Lung microvascular endothelial cell (primary cell): ENCODE data around the gene PRLR. TPM values are rescaled to one million over a fixed set of nuclear protein-coding genes. Genes with fewer than 3 reads are reported as not detected.
A peak's percentile ranks its signal among the peaks of the same experiment; 100 is the strongest.
"Not testable (repeated sequence)": the region's sequence is repeated elsewhere in the genome, so short reads cannot be mapped to it uniquely, and the experiment has no call there.

Experiments
- DNase-seq, 2 donors: peaks; one replicate each; pipeline versions ENCODE4 v3.0.0 to v3.0.0-alpha.2; 2010; ENCODE audit warnings: low read depth in 2 of 2
- total RNA-seq: library from RNA; depleted of rRNA; stranded (reverse); fragments of >200 nt; gene quantifications from 2 replicates; pipeline ENCODE4 v1.2.1, GENCODE V29; 2014

The PRLR gene
- not detected in 2 replicates for total RNA-seq

DNA sequence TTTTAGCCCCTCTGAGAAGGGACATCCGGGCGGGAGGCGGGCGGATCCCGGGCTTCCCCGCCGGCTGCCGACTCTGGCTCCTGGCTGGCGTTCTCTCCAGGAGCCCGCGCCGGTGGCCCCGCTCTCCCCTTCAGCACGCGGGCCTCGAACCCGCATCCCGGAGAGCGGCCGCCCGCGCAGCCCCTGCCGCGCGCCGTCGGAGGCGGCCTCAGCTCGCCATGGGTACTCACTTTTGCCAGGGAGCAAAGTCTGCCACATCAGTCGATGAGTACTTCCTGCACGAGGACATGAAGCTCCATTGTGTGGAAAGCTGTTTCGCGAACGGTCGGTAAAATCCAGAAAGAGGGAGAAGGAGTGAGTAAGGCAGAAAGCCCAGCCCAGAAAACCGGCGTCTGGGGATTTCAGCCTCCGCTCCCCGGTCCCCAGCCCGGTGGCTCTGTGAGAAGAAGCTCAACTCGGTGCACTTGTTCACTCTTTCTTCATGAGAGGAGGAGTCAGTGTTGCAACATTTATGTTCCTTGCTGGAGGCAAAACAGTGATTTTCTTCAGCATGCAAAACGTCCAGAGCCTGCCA, at the start of gene PRLR:
TSS of gene PRLR (minus strand) at position 450 of the 574 bp plus-strand sequence. CDS start 140,867 bp downstream, outside the sequence.
- DNase-seq: no peak

DNA sequence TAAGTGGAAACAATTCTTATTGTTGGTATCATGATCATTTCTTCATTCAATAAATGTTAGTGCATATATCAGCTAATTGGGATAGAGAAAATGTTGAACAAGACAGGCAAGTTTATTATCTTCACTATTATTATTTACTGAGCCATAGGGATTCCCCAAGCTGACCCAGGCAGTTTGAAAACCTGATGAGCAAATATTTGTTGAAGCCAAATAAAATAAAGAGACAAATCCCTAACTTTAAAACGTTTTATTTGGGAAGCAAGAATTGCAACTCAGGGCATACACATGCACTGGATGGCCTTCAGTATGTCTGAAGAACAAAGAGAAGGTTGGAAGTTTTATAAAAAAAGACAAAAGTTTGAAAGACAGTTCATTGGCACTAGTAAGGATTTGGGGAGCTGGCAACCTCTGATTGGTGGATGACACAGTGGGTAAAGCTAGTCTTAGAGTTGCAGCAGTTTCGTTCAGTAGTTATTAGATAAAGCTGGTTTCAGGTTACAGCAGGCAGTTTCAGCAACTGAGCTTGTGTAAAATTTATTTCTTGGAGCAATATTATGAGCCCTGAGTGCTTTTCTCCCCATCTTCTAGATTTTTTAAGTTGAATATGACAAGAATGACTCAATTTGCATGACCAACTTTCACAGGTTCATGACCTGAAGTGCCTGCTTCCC, 44.7 kb upstream of the PRLR start:
- no peak for DNase-seq

- no peak for DNase-seq
Observed at GRCh38 chr5:35269006-35269405, 38.7 kb upstream of the PRLR start.

DNA sequence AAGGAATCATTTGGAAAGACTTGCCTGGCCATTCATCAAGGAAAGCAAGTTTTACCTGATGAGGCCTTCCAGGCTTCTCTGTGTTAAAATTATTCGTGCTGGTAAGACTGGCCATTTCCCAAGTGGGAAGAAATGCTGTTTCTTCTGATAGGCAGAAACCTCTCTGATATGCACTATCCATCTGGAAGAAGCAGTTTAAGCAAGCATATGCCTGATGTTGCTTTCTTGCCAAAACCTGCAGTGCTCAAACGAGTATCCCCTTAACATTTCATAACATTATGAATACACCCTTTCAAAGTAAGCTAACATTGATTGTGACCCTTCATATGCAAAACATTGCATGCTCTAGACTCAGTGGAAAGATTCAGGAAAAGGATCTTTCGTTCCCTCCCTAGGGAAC, 36.0 kb upstream of the PRLR start:
- no peak for DNase-seq

- no peak for DNase-seq
Observed at GRCh38 chr5:35264509-35264908, 34.2 kb upstream of the PRLR start.

- no peak for DNase-seq
Observed at GRCh38 chr5:35263266-35263877, 33.1 kb upstream of the PRLR start.

- DNase-seq: no peak
Observed at GRCh38 chr5:35253582-35253981, 23.3 kb upstream of the PRLR start.

GRCh38 chr5:35252963-35253362, 22.7 kb upstream of the PRLR start:
- no peak for DNase-seq

DNA sequence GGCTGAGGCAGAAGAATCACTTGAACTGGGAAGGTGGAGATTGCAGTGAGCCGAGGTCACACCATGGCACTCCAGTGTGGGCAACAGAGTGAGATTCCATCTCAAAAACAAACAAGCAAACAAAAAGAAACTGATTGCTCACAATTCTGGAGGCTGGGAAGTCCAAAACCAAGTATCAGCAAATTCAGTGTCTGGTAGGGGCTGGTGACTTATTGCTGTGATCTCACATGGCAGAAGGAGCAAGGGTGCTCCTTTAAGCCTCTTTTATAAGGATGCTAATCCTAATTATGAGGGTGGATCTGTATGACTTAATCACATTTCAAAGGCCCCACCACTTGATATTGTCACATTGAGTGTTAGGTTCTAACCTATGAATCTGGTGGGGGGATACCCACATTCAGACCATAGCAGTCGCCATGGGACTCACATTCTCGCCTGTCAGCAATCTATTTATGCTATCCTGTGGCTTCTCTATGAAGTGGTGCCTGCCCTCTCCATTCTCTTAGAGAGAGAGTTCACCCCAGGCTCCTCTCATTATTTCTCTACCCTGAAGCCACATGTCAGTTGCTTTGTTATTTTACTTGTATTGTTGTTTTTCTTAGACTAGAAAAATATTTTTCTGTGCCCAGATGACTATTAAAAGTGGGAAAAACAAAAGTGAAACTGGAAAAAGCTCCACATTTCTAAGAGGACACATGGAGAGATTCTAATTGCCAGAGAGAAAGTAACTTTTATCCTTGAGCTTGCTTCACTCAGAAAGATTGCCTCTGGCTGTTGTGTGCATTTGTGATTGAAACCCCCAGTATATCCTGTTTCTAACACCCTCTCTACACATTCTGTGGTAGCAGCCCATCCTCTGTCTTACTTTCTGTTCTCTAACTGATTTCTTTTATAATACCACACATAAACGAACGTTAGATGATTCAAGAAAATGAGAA, 18.8 kb upstream of the PRLR start:
- DNase-seq: peak in 1 of 2 donors; percentile 14

GRCh38 chr5:35247648-35248034, 17.4 kb upstream of the PRLR start:
- DNase-seq: no peak

DNA sequence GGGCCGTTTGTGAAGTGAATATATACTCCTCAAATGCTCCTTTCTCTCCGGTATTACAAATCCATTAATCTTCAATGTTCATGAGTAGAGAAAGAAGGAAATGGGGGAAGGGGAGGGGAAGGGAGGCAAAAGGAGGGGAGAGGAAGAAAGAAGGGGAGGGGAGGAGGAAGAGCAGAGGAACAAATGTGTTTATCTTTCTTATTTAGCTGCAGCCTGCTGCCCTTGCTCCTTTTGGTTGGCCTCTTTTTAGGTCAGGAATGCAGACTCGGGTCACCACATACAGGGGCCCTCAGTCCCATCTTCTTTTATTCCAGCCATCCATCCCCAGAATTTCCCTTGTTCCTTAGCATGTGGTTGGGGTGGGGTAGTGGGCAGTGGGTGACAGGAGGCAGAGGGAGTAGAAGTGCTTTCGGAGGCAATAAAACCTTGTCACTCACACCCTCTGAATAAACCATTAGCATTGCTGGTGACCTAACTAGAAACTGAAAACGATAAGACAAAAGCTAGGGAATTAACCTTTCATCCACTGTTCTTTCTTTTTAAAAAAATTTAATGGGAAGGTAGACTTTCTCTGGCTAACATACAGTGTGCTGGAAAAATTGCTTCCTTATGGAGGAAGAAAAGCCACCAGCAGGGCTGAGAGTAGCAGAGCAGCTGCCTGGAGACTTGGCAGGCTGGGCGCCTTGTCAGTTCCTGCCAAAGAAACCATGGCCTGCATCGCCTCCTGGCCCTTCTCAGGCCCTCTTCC, 16.8 kb upstream of the PRLR start:
- DNase-seq: peak in 1 of 2 donors; percentile 13

DNA sequence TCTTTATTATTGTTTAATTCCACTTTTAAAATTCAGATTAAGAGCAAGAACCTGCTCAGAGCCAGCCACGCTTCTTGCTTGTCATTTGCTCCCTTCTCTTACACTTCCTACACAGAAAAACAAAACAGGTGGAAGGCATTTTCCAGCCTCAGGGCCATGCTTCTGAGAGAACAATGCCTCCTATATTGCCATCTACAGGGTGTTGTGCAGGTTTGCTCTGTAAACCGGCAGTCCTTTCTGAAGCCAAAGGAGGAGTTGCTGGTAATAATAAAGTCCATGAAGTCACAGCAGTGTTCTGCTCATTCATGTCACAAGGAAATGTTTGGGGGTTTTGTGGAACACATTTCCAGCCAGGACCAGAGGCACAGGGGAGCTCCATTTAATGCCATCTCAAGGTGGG, 16.1 kb upstream of the PRLR start:
- DNase-seq: no peak

DNA sequence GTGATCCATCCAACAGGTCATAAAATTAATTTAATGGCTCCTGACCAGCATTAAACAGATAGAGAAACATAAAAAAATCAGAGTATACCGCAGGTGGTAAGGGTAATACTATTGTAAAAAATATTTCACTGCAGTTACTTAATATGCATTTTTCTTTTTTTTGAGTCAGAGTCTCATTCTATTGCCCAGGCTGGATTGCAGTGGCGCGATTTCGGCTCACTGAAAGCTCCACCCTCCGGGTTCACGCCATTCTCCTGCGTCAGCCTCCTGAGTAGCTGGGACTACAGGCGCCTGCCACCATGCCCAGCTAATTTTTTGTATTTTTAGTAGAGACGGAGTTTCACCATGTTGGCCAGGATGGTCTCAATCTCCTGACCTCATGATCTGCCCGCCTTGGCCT, 15.1 kb upstream of the PRLR start:
- not testable (repeated sequence) for DNase-seq

DNA sequence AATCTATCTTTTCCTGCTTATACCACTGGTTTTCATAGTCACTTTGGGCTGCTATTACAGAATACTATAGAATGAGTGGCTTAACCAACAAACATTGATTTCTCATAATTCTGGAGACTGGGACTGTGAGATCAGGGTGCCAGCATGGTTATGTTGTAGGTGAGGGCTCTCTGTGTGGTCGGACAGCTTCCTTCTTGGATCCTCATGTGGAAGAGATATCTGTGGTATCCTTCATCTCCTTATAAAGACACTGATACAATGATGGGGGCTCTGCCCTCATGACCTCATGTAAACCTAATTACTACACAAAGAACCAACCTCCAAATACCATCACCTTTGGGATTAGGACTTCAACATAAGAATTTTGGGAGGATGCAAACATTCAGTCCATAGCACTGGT, 13.9 kb upstream of the PRLR start:
- DNase-seq: no peak

GRCh38 chr5:35242702-35243258, 12.5 kb upstream of the PRLR start:
- no peak for DNase-seq

DNA sequence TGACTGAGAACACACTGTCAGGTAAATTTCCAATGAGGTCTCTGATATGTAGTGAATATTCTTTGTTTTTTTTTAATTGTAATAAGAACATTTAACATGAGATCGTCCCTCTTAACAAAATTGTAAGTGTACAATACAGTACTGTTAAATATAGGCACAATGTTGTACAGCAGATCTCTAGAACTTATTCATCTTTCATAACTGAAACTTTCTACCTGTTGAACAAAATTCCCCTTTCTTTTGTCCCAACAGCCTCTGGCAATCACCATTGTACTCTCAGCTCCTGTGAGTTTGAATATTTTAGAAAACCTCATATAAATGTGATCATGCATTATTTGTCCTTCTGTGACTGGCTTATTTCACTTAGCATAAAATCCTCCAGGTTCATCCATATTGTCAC, 10.6 kb upstream of the PRLR start:
- no peak for DNase-seq

DNA sequence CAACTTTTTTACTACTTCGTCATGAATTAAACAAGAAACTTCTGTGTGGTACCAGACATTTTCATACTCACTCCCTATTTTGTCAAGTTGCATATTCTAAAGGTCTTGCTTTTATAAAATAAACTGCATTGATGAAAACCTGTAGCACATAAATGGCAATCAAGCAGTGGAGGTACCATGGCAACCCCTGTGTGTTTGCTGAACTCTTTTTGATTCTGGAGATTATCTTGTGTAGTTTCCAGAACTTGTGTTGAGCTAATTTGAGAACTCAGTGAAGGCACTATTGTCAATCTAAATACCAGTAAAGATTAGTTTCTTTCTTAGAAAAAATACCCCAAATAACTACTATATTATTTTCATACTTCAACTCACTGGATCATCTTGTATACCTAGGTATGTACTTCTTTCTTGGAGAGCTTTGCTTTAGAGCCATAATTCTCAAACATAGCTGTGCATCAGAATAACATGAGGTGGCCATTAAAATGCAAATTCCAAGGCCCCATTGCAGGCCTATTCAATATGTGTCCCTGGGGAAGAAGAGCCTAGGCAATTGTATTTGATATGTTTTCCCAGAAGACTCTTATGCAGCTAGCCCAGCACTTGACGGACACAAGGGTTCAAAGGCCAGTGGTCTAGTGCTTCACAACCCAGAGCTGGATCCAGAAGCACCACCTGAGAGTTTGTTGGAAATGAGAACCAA, 9.8 kb upstream of the PRLR start:
- DNase-seq: no peak

DNA sequence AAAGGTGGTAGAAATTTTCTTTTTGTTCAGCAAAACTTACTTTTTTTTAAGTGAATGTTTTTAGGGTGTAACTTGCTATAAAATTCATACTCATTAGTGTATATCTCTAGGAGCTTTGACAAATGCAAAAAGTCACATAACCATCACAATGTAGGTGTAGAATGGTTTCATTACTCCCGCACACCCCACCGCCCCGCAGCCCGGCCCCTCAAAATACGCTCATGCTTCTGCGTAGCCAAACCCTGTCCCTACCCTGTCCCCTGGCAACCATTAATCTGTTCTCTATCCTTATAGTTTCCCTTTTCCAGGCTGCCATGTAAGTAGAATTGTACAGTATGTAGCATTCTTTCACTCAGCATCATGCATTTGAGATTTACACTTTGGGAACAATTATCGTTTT, 9.2 kb upstream of the PRLR start:
- no peak for DNase-seq

DNA sequence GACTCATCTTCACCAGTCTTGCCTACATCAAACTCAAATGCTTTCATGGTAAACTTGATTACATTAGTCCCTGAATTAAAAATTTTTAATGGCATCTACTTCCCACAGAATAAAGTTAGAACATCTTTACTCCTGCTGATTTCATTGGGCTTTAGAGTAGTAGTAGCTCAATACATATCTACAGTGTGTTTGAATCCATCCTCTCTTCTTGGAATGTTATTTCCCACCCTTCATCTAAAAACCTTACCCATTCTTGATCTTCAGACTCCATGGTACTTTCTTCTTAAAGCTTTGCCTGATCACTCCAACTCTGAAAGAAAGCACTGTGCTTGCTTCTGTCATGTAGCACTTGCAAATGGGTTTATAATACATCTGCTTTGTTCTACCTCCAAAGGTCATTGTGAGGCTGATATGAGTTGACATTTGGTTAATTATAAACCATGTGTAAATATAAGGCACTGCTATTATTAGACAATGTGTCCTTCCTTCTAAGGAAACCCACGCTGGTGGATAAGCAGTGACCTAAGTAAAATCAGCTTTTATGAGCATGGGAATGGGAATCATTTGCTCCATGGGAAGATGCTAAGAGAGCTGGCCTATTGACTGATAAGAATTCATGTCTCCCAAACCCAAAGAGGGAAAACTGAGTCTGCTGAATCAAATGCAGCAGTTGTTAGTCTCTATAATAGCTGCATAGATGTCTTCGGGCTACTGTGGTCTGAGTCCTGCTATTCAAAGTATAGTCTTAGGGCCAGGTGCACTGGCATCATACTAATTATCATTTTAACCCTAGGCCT, 7.5 kb upstream of the PRLR start:
- DNase-seq: no peak

DNA sequence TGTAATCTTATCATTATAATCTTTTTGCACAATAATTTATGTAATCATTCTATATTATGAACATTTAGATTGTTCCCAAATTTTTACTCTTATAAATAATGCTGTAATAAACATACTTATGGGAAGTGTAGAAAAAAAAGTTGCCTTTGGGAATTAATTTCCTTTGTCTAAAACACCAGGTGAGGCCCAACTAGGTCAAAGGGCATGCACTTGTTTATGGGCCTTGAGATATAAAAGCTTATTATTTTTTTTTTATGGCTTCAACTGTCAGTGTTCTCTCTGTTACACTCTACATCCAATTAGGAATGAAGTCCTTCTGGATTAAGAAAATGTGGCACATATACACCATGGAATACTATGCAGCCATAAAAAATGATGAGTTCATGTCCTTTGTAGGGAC, 6.5 kb upstream of the PRLR start:
- no peak for DNase-seq
